ENCODE measurements around the gene TENM4.

Gene TENM4

DNA sequence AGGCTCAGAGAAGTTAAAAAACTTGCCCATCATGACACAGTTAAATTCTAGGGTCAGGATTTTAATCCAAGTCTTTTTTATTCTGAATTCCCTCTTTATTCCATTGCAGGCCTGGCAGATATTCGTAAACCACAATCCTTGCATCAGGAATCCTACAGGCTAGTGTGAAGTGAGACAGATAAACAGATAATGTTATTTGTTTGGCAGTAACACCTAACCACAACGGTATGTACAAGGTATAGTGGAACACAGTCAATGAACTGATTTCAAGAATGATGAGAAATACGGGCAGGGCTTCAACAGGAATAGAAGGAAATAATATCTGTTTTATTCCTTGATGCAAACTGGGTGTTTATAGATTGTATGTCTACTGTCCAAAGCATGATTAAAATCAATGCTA lies 834.2 kb downstream of the TENM4 start:
- Histone ChIP-seq H3K4me3 (ENCODE audit: low read depth in 1 of 2, low read length in 2 of 2) (no peak overlapping the region), H3K9ac (ENCODE audit: low read depth, low read length) (no peak overlapping the region), H2AFZ (ENCODE audit: low read depth, low read length) (no peak overlapping the region), H3K4me2 (ENCODE audit: insufficient read depth, low read length) (no peak overlapping the region), H3K27me3 (ENCODE audit: insufficient read depth, low read length, poor library complexity) (no peaks in the 10 kb centered on the region), H3K36me3 (ENCODE audit: insufficient read depth, low read length) (no peaks in the 10 kb centered on the region), H3K27ac (ENCODE audit: low read length) (no peak overlapping the region), H3K4me1 (ENCODE audit: insufficient read depth, low read length) (no peaks in the 10 kb centered on the region), H4K20me1 (ENCODE audit: insufficient read depth, low read length) (no peaks in the 10 kb centered on the region), H3K9me3 (ENCODE audit: insufficient read depth, low read length, severe bottlenecking) (no peaks in the 10 kb centered on the region), H3K79me2 (ENCODE audit: insufficient read depth, low read length) (no peaks in the 10 kb centered on the region)
- no peak for TF ChIP-seq EZH2 (IDR thresholded peaks at IDR 0.05; ENCODE audit: borderline replicate concordance, low read depth, low read length, severe bottlenecking)
- TF ChIP-seq, protein P1, sequence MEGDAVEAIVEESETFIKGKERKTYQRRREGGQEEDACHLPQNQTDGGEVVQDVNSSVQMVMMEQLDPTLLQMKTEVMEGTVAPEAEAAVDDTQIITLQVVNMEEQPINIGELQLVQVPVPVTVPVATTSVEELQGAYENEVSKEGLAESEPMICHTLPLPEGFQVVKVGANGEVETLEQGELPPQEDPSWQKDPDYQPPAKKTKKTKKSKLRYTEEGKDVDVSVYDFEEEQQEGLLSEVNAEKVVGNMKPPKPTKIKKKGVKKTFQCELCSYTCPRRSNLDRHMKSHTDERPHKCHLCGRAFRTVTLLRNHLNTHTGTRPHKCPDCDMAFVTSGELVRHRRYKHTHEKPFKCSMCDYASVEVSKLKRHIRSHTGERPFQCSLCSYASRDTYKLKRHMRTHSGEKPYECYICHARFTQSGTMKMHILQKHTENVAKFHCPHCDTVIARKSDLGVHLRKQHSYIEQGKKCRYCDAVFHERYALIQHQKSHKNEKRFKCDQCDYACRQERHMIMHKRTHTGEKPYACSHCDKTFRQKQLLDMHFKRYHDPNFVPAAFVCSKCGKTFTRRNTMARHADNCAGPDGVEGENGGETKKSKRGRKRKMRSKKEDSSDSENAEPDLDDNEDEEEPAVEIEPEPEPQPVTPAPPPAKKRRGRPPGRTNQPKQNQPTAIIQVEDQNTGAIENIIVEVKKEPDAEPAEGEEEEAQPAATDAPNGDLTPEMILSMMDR (IDR thresholded peaks at IDR 0.05; ENCODE audit: borderline replicate concordance, extremely low read depth, low read length, poor library complexity, severe bottlenecking): no peak
- no peak for DNase-seq
- ATAC-seq (ENCODE audit: insufficient read depth, low read depth): no peak

- H3K9me3 ChIP-seq (ENCODE audit: insufficient read depth, low read length, severe bottlenecking): no peaks in the 10 kb centered on the region
- no peaks in the 10 kb centered on the region for H3K4me1 ChIP-seq (ENCODE audit: insufficient read depth, low read length)
- TF ChIP-seq EZH2 (IDR thresholded peaks at IDR 0.05; ENCODE audit: borderline replicate concordance, low read depth, low read length, severe bottlenecking): no peak
- TF ChIP-seq, protein P1 (IDR thresholded peaks at IDR 0.05; ENCODE audit: borderline replicate concordance, extremely low read depth, low read length, poor library complexity, severe bottlenecking): no peak
- ATAC-seq (ENCODE audit: insufficient read depth, low read depth) (no peak), DNase-seq (no peak)
- no peak overlapping the region for H3K9ac ChIP-seq (ENCODE audit: low read depth, low read length)
- H2AFZ ChIP-seq (ENCODE audit: low read depth, low read length): no peak overlapping the region
- no peak overlapping the region for H3K4me2 ChIP-seq (ENCODE audit: insufficient read depth, low read length)
- no peak overlapping the region for H3K4me3 ChIP-seq (ENCODE audit: low read depth in 1 of 2, low read length in 2 of 2)
- H3K27ac ChIP-seq (ENCODE audit: low read length): no peak overlapping the region
- no peaks in the 10 kb centered on the region for H3K79me2 ChIP-seq (ENCODE audit: insufficient read depth, low read length)
- no peaks in the 10 kb centered on the region for H3K27me3 ChIP-seq (ENCODE audit: insufficient read depth, low read length, poor library complexity)
- H4K20me1 ChIP-seq (ENCODE audit: insufficient read depth, low read length): no peaks in the 10 kb centered on the region
- no peaks in the 10 kb centered on the region for H3K36me3 ChIP-seq (ENCODE audit: insufficient read depth, low read length)
Measured at GRCh38 chr11:78605296-78605695, 835.5 kb downstream of the TENM4 start.

GRCh38 chr11:78603792-78604191 lies 837.0 kb downstream of the TENM4 start:
- Histone ChIP-seq H3K79me2 (ENCODE audit: insufficient read depth, low read length) (no peaks in the 10 kb centered on the region), H3K27me3 (ENCODE audit: insufficient read depth, low read length, poor library complexity) (no peaks in the 10 kb centered on the region), H3K27ac (ENCODE audit: low read length) (no peak overlapping the region), H4K20me1 (ENCODE audit: insufficient read depth, low read length) (no peaks in the 10 kb centered on the region), H3K9me3 (ENCODE audit: insufficient read depth, low read length, severe bottlenecking) (no peaks in the 10 kb centered on the region), H3K4me2 (ENCODE audit: insufficient read depth, low read length) (no peak overlapping the region), H3K4me3 (ENCODE audit: low read depth in 1 of 2, low read length in 2 of 2) (no peak overlapping the region), H2AFZ (ENCODE audit: low read depth, low read length) (no peak overlapping the region), H3K9ac (ENCODE audit: low read depth, low read length) (no peak overlapping the region), H3K36me3 (ENCODE audit: insufficient read depth, low read length) (no peaks in the 10 kb centered on the region), H3K4me1 (ENCODE audit: insufficient read depth, low read length) (no peaks in the 10 kb centered on the region)
- DNase-seq (no peak), ATAC-seq (ENCODE audit: insufficient read depth, low read depth) (no peak)
- TF ChIP-seq, protein P1 (IDR thresholded peaks at IDR 0.05; ENCODE audit: borderline replicate concordance, extremely low read depth, low read length, poor library complexity, severe bottlenecking): no peak
- TF ChIP-seq EZH2 (IDR thresholded peaks at IDR 0.05; ENCODE audit: borderline replicate concordance, low read depth, low read length, severe bottlenecking): no peak

All from DND-41 (cell line).